ENCODE measurements around the gene MKNK1. TPM values are rescaled to one million over a fixed set of nuclear protein-coding genes. Genes with fewer than 3 reads are reported as not detected.

Gene MKNK1
- polyA plus RNA-seq, 1 of the 3 experiments (the other 2 are of a cell fraction) = 28.2 TPM

- H3K4me1 ChIP-seq (ENCODE audit: control insufficient read depth in 1 of 2, insufficient read depth in 2 of 2, low read depth in 1 of 2, low read length in 1 of 2) = peaks cover 3 to 6% of the 10 kb centered on the region in 2 experiments
- no peaks in the 10 kb centered on the region for H4K20me1 ChIP-seq (ENCODE audit: insufficient read depth)
- no peaks in the 10 kb centered on the region for H3K27me3 ChIP-seq (ENCODE audit: insufficient read depth)
- no peak overlapping the region for H3K4me2 ChIP-seq
- no peak overlapping the region for H2AFZ ChIP-seq (ENCODE audit: low read depth)
- no peak overlapping the region for H3K27ac ChIP-seq (ENCODE audit: low read depth in 2 of 2, low read length in 1 of 2)
- H3K9ac ChIP-seq = no peak overlapping the region
- H3K79me2 ChIP-seq (ENCODE audit: insufficient read depth) = no peaks in the 10 kb centered on the region
- TF ChIP-seq TAF1 (IDR thresholded peaks at IDR 0.05; ENCODE audit: borderline replicate concordance, low read depth, low read length) (no peak), USF2 (IDR thresholded peaks at IDR 0.05; ENCODE audit: borderline replicate concordance, low read depth, low read length) (no peak), USF1 (IDR thresholded peaks at IDR 0.05; ENCODE audit: borderline replicate concordance, low read depth) (no peak), RAD21 (IDR thresholded peaks at IDR 0.05; ENCODE audit: low read length) (no peak), SMC3 (IDR thresholded peaks at IDR 0.05; ENCODE audit: low read depth, low read length) (no peak), REST (IDR thresholded peaks at IDR 0.05; ENCODE audit: low read depth, low read length) (no peak), RCOR1 (IDR thresholded peaks at IDR 0.05; ENCODE audit: low read length) (no peak), FOSL2 (IDR thresholded peaks at IDR 0.05; ENCODE audit: borderline replicate concordance, low read depth) (no peak), TEAD4 (IDR thresholded peaks at IDR 0.05; ENCODE audit: borderline replicate concordance, insufficient read depth) (no peak)
- ChIA-PET POLR2A (no interaction called here), CTCF (interaction anchor here (0.9 kb wide), 1 partner anchor 741 kb away, joined by 3 read pairs; no protein-coding TSS in a partner anchor)
- no peaks in the 10 kb centered on the region for H3K9me3 ChIP-seq
- peaks cover 12 to 40% of the 10 kb centered on the region in 2 experiments for H3K36me3 ChIP-seq (replicated peaks in 1 of 2; ENCODE audit: control insufficient read depth in 1 of 2, insufficient read depth in 2 of 2, low read length in 1 of 2)
- WGBS (ENCODE audit: low lambda C conversion rate) = 100% methylated on average over 3 of the region's 3 CpGs
- H3F3A ChIP-seq (replicated peaks; ENCODE audit: insufficient read depth) = peaks cover 27% of the 10 kb centered on the region
- DNase-seq = no peak
- no peaks in the 10 kb centered on the region for H3K9me2 ChIP-seq
- H3K4me3 ChIP-seq (ENCODE audit: low read depth in 2 of 2, low read length in 1 of 2) = no peak overlapping the region
These were observed 43.5 kb upstream of the MKNK1 start for GRCh38 chr1:46647611-46648010.

- ChIA-PET CTCF (interaction anchor here (1.6 kb wide), 1 partner anchor 205 kb away, joined by 3 read pairs; no protein-coding TSS in a partner anchor), POLR2A (no interaction called here)
- Histone ChIP-seq H3K79me2 (ENCODE audit: insufficient read depth) (no peaks in the 10 kb centered on the region), H3K9me3 (no peaks in the 10 kb centered on the region), H3K27ac (ENCODE audit: low read depth in 2 of 2, low read length in 1 of 2) (no peak overlapping the region), H3F3A (replicated peaks; ENCODE audit: insufficient read depth) (peaks cover 23% of the 10 kb centered on the region), H4K20me1 (ENCODE audit: insufficient read depth) (no peaks in the 10 kb centered on the region), H3K4me2 (no peak overlapping the region), H3K9ac (no peak overlapping the region), H3K4me3 (ENCODE audit: low read depth in 2 of 2, low read length in 1 of 2) (no peak overlapping the region), H2AFZ (ENCODE audit: low read depth) (no peak overlapping the region), H3K27me3 (ENCODE audit: insufficient read depth) (no peaks in the 10 kb centered on the region), H3K9me2 (no peaks in the 10 kb centered on the region), H3K36me3 (replicated peaks in 1 of 2; ENCODE audit: control insufficient read depth in 1 of 2, insufficient read depth in 2 of 2, low read length in 1 of 2) (peaks cover 12 to 41% of the 10 kb centered on the region in 2 experiments), H3K4me1 (ENCODE audit: control insufficient read depth in 1 of 2, insufficient read depth in 2 of 2, low read depth in 1 of 2, low read length in 1 of 2) (peaks cover 3 to 7% of the 10 kb centered on the region in 2 experiments)
- no peak for TF ChIP-seq GATA2 (CRISPR knock-in tag; IDR thresholded peaks at IDR 0.05)
- TF ChIP-seq RXRA (IDR thresholded peaks at IDR 0.05; ENCODE audit: borderline replicate concordance, low read depth) = no peak
- TF ChIP-seq MXI1 (IDR thresholded peaks at IDR 0.05; ENCODE audit: low read depth, low read length) = no peak
- no peak for TF ChIP-seq NRF1 (IDR thresholded peaks at IDR 0.05; ENCODE audit: low read depth, low read length)
- no peak for TF ChIP-seq FOXJ3 (CRISPR knock-in tag; IDR thresholded peaks at IDR 0.05)
- no peak for TF ChIP-seq PBX3 (IDR thresholded peaks at IDR 0.05)
- TF ChIP-seq EP300 (IDR thresholded peaks at IDR 0.05; ENCODE audit: borderline replicate concordance in 1 of 2, low read depth in 1 of 2, low read length in 1 of 2) = no peak
- no peak for TF ChIP-seq POLR2AphosphoS5 (IDR thresholded peaks at IDR 0.05; ENCODE audit: low read depth, low read length)
- TF ChIP-seq TEAD4 (IDR thresholded peaks at IDR 0.05; ENCODE audit: borderline replicate concordance, insufficient read depth) = no peak
- TF ChIP-seq TAF1 (IDR thresholded peaks at IDR 0.05; ENCODE audit: borderline replicate concordance, low read depth, low read length) = no peak
- TF ChIP-seq YY1 (IDR thresholded peaks at IDR 0.05; ENCODE audit: low read depth) = no peak
- no peak for TF ChIP-seq RFX5 (IDR thresholded peaks at IDR 0.05; ENCODE audit: low read length)
- TF ChIP-seq EZH2phosphoT487 (IDR thresholded peaks at IDR 0.05; ENCODE audit: borderline replicate concordance, low read depth) = no peak
- DNase-seq = no peak
- WGBS (ENCODE audit: low lambda C conversion rate) = 86% methylated on average over 2 of the region's 2 CpGs
These were observed 42.8 kb upstream of the MKNK1 start for GRCh38 chr1:46646844-46647243.

Measured in SK-N-SH (cell line).